ENCODE data around the gene MDH2.

DNA sequence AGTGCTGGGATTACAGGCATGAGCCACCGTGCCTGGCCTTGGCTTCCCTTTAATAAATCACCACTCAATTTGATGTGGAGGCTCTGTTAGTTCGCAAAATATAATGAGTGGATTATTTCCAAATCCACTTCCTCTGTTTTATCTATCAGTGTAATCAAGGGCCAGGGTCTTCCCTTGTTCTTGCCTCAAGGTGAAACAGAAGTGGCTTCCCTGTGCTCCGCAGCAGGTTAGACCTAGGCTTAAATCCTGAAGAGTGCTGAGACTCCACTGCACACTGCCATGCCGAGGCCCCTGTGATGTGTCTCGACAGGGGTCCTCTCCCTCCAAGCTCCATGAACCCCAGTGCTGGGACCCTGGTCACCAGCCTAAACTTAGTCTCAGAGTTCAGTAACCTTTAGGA lies 59.0 kb downstream of the MDH2 start:
- TF ChIP-seq TAF1 (conservative IDR thresholded peaks at IDR 0.05), result no peak
- TF ChIP-seq JUND (IDR thresholded peaks at IDR 0.05), result no peak

All from liver (tissue), 2 donors.